Keratinocyte (primary cell): ENCODE measurements around the gene CEP120. TPM values are rescaled to one million over a fixed set of nuclear protein-coding genes. Genes with fewer than 3 reads are reported as not detected.

ENCODE experiments used
- DNase-seq: peaks from one replicate; pipeline ENCODE4 v3.0.0-alpha.2; 2011; ENCODE audit warnings: low read depth, missing footprints, low spot score
- FAIRE-seq: peaks from 2 replicates; lab custom pipeline; 2011; peaks lifted over from hg19 to GRCh38; lab: Jason Lieb, UNC
- H2AFZ ChIP-seq: 2 replicates; pipeline ENCODE4 v1.6.0; 2012; ENCODE audit warnings: low read length, control low read depth, inconsistent platforms; ENCODE audit not compliant: control insufficient read depth
- H3K27ac ChIP-seq: 2 replicates; pipeline ENCODE4 v1.5.1; 2011; ENCODE audit warnings: low read length; ENCODE audit not compliant: control insufficient read depth, insufficient read depth
- H3K27me3 ChIP-seq: 3 replicates; pipeline ENCODE4 v1.6.0; 2011; ENCODE audit warnings: low read length; ENCODE audit not compliant: control insufficient read depth, insufficient read depth; ENCODE audit errors: extremely low read depth
- H3K36me3 ChIP-seq, 2 experiments: 2 replicates in 1 of 2; 3 replicates in 1 of 2; pipeline ENCODE4 v1.5.1; 2011; ENCODE audit warnings: low read length in 2 of 2, mild to moderate bottlenecking in 1 of 2; ENCODE audit not compliant: control insufficient read depth in 2 of 2, insufficient read depth in 2 of 2; ENCODE audit errors: extremely low read depth in 1 of 2
- H3K4me1 ChIP-seq: 3 replicates; pipeline ENCODE4 v1.5.1; 2011; ENCODE audit warnings: low read length; ENCODE audit not compliant: control insufficient read depth, insufficient read depth; ENCODE audit errors: extremely low read depth
- H3K4me2 ChIP-seq: 3 replicates; pipeline ENCODE4 v1.6.0; 2011; ENCODE audit warnings: low read depth, low read length; ENCODE audit not compliant: control insufficient read depth, insufficient read depth; ENCODE audit errors: extremely low read depth
- H3K4me3 ChIP-seq, 3 experiments: fragments of 200-600 bp in 1 of 3; sonication (generic) in 1 of 3; 2 replicates in 2 of 3; 3 replicates in 1 of 3; pipeline ENCODE4 v1.5.1; 2011 to 2016; ENCODE audit warnings: low read length in 3 of 3, mild to moderate bottlenecking in 3 of 3, control low read depth in 2 of 3, inconsistent platforms in 1 of 3, low read depth in 1 of 3, mixed read lengths in 1 of 3, mixed run types in 1 of 3, moderate library complexity in 1 of 3; ENCODE audit not compliant: control insufficient read depth in 2 of 3, insufficient read depth in 2 of 3; ENCODE audit errors: extremely low read depth in 1 of 3
- H3K79me2 ChIP-seq: 2 replicates; pipeline ENCODE4 v1.6.0; 2012; ENCODE audit warnings: low read length; ENCODE audit not compliant: control insufficient read depth, insufficient read depth
- H3K9ac ChIP-seq: 3 replicates; pipeline ENCODE4 v1.6.0; 2011; ENCODE audit warnings: low read length; ENCODE audit not compliant: control insufficient read depth, insufficient read depth; ENCODE audit errors: extremely low read depth
- H3K9me1 ChIP-seq: 3 replicates; pipeline ENCODE4 v1.6.0; 2011; ENCODE audit warnings: low read length; ENCODE audit not compliant: control insufficient read depth, insufficient read depth; ENCODE audit errors: extremely low read depth
- H3K9me3 ChIP-seq: 2 replicates; pipeline ENCODE4 v1.5.1; 2012; ENCODE audit warnings: low read depth, low read length; ENCODE audit not compliant: control insufficient read depth
- H4K20me1 ChIP-seq: 3 replicates; pipeline ENCODE4 v1.6.0; 2011; ENCODE audit warnings: low read length; ENCODE audit not compliant: control insufficient read depth, insufficient read depth; ENCODE audit errors: extremely low read depth
- EZH2 ChIP-seq: IDR thresholded peaks from one replicate; pipeline ENCODE4 v1.6.1; 2012; ENCODE audit warnings: inconsistent platforms, mild to moderate bottlenecking, low read length, moderate library complexity
- dilution Hi-C: fragments of 300-500 bp; cut with MboI; formaldehyde crosslinking; loops from one replicate; pipeline ENCODE4 v1.7.0; 2020; ENCODE audit warnings: low sequenced_read_pairs; ENCODE audit not compliant: extremely low pct_ligation_motif_present
- polyA plus RNA-seq, 5 experiments: library from polyadenylated mRNA; depleted of rRNA in 3 of 5; stranded (reverse) in 3 of 5; stranded (forward) in 1 of 5; unstranded in 1 of 5; fragments of >200 nt; gene quantifications; 1 replicate in 1 of 5; 2 replicates in 3 of 5; 3 replicates in 1 of 5; pipeline versions ENCODE4 v1.2.1 to v1.2.3, GENCODE V29; 2011 to 2012; ENCODE audit warnings: missing spikeins in 2 of 5, low read depth in 1 of 5, low replicate concordance in 1 of 5
- TF ChIP-seq, protein P1 (sequence below), 3 experiments: IDR thresholded peaks in 1 of 3; conservative IDR thresholded peaks in 1 of 3; optimal IDR thresholded peaks in 1 of 3; 2 replicates in 2 of 3; 3 replicates in 1 of 3; pipeline versions ENCODE3 to v1.5.1; 2011; ENCODE audit warnings: low read length in 3 of 3, mild to moderate bottlenecking in 3 of 3, moderate library complexity in 2 of 3, control low read depth in 1 of 3, inconsistent platforms in 1 of 3; ENCODE audit not compliant: insufficient read depth in 2 of 3; ENCODE audit errors: extremely low read depth in 1 of 3

The CEP120 gene
- polyA plus RNA-seq, 1 donor (not counting 4 experiments of a cell fraction or from before 2014, with no cell fraction given), result 11.7 TPM

GRCh38 chr5:123351820-123352219, 71.4 kb downstream of the CEP120 start:
- Histone ChIP-seq H3K4me2 (no peak overlapping the region), H3K27ac (no peak overlapping the region), H3K27me3 (no peaks in the 10 kb centered on the region), H2AFZ (no peak overlapping the region), H3K36me3 (peaks cover 0 to 2% of the 10 kb centered on the region in 2 experiments), H3K9ac (no peak overlapping the region), H3K4me1 (no peaks in the 10 kb centered on the region), H3K79me2 (no peaks in the 10 kb centered on the region), H3K9me3 (no peaks in the 10 kb centered on the region), H4K20me1 (no peaks in the 10 kb centered on the region), H3K4me3 (no peak overlapping the region), H3K9me1 (no peaks in the 10 kb centered on the region)
- FAIRE-seq (no peak), DNase-seq (no peak)
- no peak for TF ChIP-seq EZH2
- TF ChIP-seq, protein P1, sequence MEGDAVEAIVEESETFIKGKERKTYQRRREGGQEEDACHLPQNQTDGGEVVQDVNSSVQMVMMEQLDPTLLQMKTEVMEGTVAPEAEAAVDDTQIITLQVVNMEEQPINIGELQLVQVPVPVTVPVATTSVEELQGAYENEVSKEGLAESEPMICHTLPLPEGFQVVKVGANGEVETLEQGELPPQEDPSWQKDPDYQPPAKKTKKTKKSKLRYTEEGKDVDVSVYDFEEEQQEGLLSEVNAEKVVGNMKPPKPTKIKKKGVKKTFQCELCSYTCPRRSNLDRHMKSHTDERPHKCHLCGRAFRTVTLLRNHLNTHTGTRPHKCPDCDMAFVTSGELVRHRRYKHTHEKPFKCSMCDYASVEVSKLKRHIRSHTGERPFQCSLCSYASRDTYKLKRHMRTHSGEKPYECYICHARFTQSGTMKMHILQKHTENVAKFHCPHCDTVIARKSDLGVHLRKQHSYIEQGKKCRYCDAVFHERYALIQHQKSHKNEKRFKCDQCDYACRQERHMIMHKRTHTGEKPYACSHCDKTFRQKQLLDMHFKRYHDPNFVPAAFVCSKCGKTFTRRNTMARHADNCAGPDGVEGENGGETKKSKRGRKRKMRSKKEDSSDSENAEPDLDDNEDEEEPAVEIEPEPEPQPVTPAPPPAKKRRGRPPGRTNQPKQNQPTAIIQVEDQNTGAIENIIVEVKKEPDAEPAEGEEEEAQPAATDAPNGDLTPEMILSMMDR (optimal IDR thresholded peaks at IDR 0.05 in 1 of 3, IDR thresholded peaks at IDR 0.05 in 1 of 3, conservative IDR thresholded peaks at IDR 0.05 in 1 of 3; ENCODE audit: extremely low read depth in 1 of 3, insufficient read depth in 2 of 3, low read length in 3 of 3), result no peak
- dilution Hi-C loops, result no loop called here

- TF ChIP-seq, protein P1 (optimal IDR thresholded peaks at IDR 0.05 in 1 of 3, IDR thresholded peaks at IDR 0.05 in 1 of 3, conservative IDR thresholded peaks at IDR 0.05 in 1 of 3; ENCODE audit: extremely low read depth in 1 of 3, insufficient read depth in 2 of 3, low read length in 3 of 3), result no peak
- TF ChIP-seq EZH2, result no peak
Observed at GRCh38 chr5:123351240-123351639, 72.0 kb downstream of the CEP120 start.

More at GRCh38 chr5:123351240-123351639, 72.0 kb downstream of the CEP120 start:
- Histone ChIP-seq H2AFZ (no peak overlapping the region), H3K36me3 (peaks cover 4% of the 10 kb centered on the region in 2 experiments), H3K4me3 (no peak overlapping the region), H3K9ac (no peak overlapping the region), H3K27me3 (no peaks in the 10 kb centered on the region), H3K4me2 (no peak overlapping the region), H3K4me1 (no peaks in the 10 kb centered on the region), H3K9me3 (no peaks in the 10 kb centered on the region), H4K20me1 (no peaks in the 10 kb centered on the region), H3K79me2 (no peaks in the 10 kb centered on the region), H3K27ac (no peak overlapping the region), H3K9me1 (no peaks in the 10 kb centered on the region)
- FAIRE-seq (no peak), DNase-seq (no peak)
- dilution Hi-C loops, result no loop called here
